ENCODE data around the gene BABAM2.
"Not testable (repeated sequence)": the region's sequence is repeated elsewhere in the genome, so short reads cannot be mapped to it uniquely, and the experiment has no call there.

GRCh38 chr2:28018474-28018873 lies 127.9 kb downstream of the BABAM2 start:
- TF ChIP-seq CTCF (IDR thresholded peaks at IDR 0.05; ENCODE audit: insufficient read depth, low read depth, low read length); EZH2 (IDR thresholded peaks at IDR 0.05; ENCODE audit: insufficient read depth, low read length): not testable (repeated sequence)
